WTC11 (cell line): Measurements from ENCODE around the gene CEBPB. TPM values are rescaled to one million over a fixed set of nuclear protein-coding genes. Genes with fewer than 3 reads are reported as not detected.
A peak's percentile ranks its signal among the peaks of the same experiment; 100 is the strongest.

ENCODE experiments used
- ATAC-seq: fragments of 200-7000 bp; cut with Tn5 transposase; 2 replicates; pipeline ENCODE4 v1.10.0; 2021; ENCODE audit warnings: mild to moderate bottlenecking, moderate library complexity
- CTCF ChIA-PET: fragments of 300-600 bp; sonication (Branson Sonifier 250); formaldehyde crosslinking; loops from one replicate; lab custom pipeline; 2021; ENCODE audit warnings: antibody characterized with exemption; lab: Charles Lee
- POLR2A ChIA-PET: fragments of 350-600 bp; sonication (Branson Sonifier 250); formaldehyde crosslinking; loops from one replicate; lab custom pipeline; 2021; ENCODE audit warnings: antibody characterized with exemption; lab: Charles Lee
- DNase-seq: peaks from one replicate; pipeline ENCODE4 v3.0.0; 2021; ENCODE audit warnings: low spot score
- H3K27ac Mint-ChIP-seq: 2 replicates; pipeline ENCODE4 v1.8.0; 2021; ENCODE audit warnings: mixed read lengths
- H3K27me3 Mint-ChIP-seq: 2 replicates; pipeline ENCODE4 v1.8.0; 2021; ENCODE audit warnings: low read depth, mild to moderate bottlenecking, moderate library complexity, mixed read lengths
- H3K36me3 Mint-ChIP-seq: 2 replicates; pipeline ENCODE4 v1.8.0; 2021; ENCODE audit warnings: mixed read lengths
- H3K4me1 Mint-ChIP-seq: 2 replicates; pipeline ENCODE4 v1.8.0; 2022; ENCODE audit warnings: mixed read lengths
- H3K4me3 Mint-ChIP-seq: 2 replicates; pipeline ENCODE4 v1.8.0; 2021; ENCODE audit warnings: mild to moderate bottlenecking, moderate library complexity, mixed read lengths
- H3K9me3 Mint-ChIP-seq: 2 replicates; pipeline ENCODE4 v1.8.0; 2021; ENCODE audit warnings: mixed read lengths
- CREB1 ChIP-seq: sonication (generic); formaldehyde crosslinking; IDR thresholded peaks from 2 replicates; pipeline ENCODE4 v1.8.0; 2023; ENCODE audit warnings: mild to moderate bottlenecking, missing genetic modification reagents
- CREM ChIP-seq: sonication (generic); formaldehyde crosslinking; IDR thresholded peaks from 2 replicates; pipeline ENCODE4 v1.8.1; 2022; ENCODE audit warnings: mild to moderate bottlenecking, missing genetic modification reagents, moderate library complexity
- E2F4 ChIP-seq: sonication (generic); formaldehyde crosslinking; IDR thresholded peaks from 2 replicates; pipeline ENCODE4 v1.8.1; 2022; ENCODE audit warnings: low read depth, mild to moderate bottlenecking, moderate library complexity, missing genetic modification reagents, borderline replicate concordance
- ELF4 ChIP-seq: sonication (generic); formaldehyde crosslinking; IDR thresholded peaks from 2 replicates; pipeline ENCODE4 v1.8.1; 2022; ENCODE audit warnings: low read depth, mild to moderate bottlenecking, moderate library complexity, missing genetic modification reagents
- EMX1 ChIP-seq: fragments of 250-450 bp; sonication (Bioruptor Pico); IDR thresholded peaks from 2 replicates; pipeline ENCODE4 v1.8.0; 2021; ENCODE audit warnings: mild to moderate bottlenecking
- FOXK1 ChIP-seq: sonication (generic); formaldehyde crosslinking; IDR thresholded peaks from 2 replicates; pipeline ENCODE4 v1.8.0; 2022; ENCODE audit warnings: mild to moderate bottlenecking, moderate library complexity, missing genetic modification reagents
- GABPB1 ChIP-seq: sonication (generic); formaldehyde crosslinking; IDR thresholded peaks from 2 replicates; pipeline ENCODE4 v1.8.1; 2023; ENCODE audit warnings: mild to moderate bottlenecking, missing genetic modification reagents
- GRHL2 ChIP-seq: fragments of 250-450 bp; sonication (Bioruptor Pico); IDR thresholded peaks from 2 replicates; pipeline ENCODE4 v1.8.0; 2022; ENCODE audit warnings: mild to moderate bottlenecking, moderate library complexity; ENCODE audit not compliant: insufficient replicate concordance, severe bottlenecking
- GTF2I ChIP-seq: fragments of 250-450 bp; sonication (Bioruptor Pico); conservative IDR thresholded peaks from 2 replicates; pipeline ENCODE4 v1.4.0; 2021; ENCODE audit warnings: mild to moderate bottlenecking
- JAZF1 ChIP-seq: fragments of 250-450 bp; sonication (Bioruptor Pico); IDR thresholded peaks from 2 replicates; pipeline ENCODE4 v1.9.0; 2021; ENCODE audit warnings: moderate library complexity, mild to moderate bottlenecking, inconsistent platforms
- KAT7 ChIP-seq: sonication (generic); formaldehyde crosslinking; IDR thresholded peaks from 2 replicates; pipeline ENCODE4 v1.8.1; 2023; ENCODE audit warnings: missing genetic modification reagents, mild to moderate bottlenecking, borderline replicate concordance
- ZBTB43 ChIP-seq: sonication (generic); formaldehyde crosslinking; IDR thresholded peaks from 2 replicates; pipeline ENCODE4 v1.8.1; 2023; ENCODE audit warnings: mild to moderate bottlenecking, missing genetic modification reagents
- ZMAT4 ChIP-seq: fragments of 250-450 bp; sonication (Bioruptor Pico); IDR thresholded peaks from 2 replicates; pipeline ENCODE4 v1.9.0; 2021; ENCODE audit warnings: mild to moderate bottlenecking
- ZNF219 ChIP-seq: sonication (generic); formaldehyde crosslinking; IDR thresholded peaks from 2 replicates; pipeline ENCODE4 v1.8.0; 2023; ENCODE audit warnings: missing genetic modification reagents, mild to moderate bottlenecking, borderline replicate concordance
- ZNF232 ChIP-seq: sonication (generic); formaldehyde crosslinking; IDR thresholded peaks from 2 replicates; pipeline ENCODE4 v1.8.0; 2022; ENCODE audit warnings: mild to moderate bottlenecking, missing genetic modification reagents
- ZNF281 ChIP-seq: sonication (generic); formaldehyde crosslinking; IDR thresholded peaks from 2 replicates; pipeline ENCODE4 v1.8.0; 2023; ENCODE audit warnings: mild to moderate bottlenecking, missing genetic modification reagents
- ZNF396 ChIP-seq: fragments of 250-450 bp; sonication (Bioruptor Pico); IDR thresholded peaks from 2 replicates; pipeline ENCODE4 v1.8.0; 2021; ENCODE audit warnings: mild to moderate bottlenecking, moderate library complexity, borderline replicate concordance
- ZNF671 ChIP-seq: fragments of 250-450 bp; sonication (Bioruptor Pico); IDR thresholded peaks from 2 replicates; pipeline ENCODE4 v1.8.0; 2021; ENCODE audit warnings: mild to moderate bottlenecking
- total RNA-seq: library from RNA; stranded (reverse); gene quantifications from 3 replicates; pipeline ENCODE4 v1.2.3, GENCODE V29; 2021
- TF ChIP-seq, protein P1 (sequence below): fragments of 250-450 bp; sonication (Bioruptor Pico); IDR thresholded peaks from 2 replicates; pipeline ENCODE4 v1.8.0; 2021; ENCODE audit warnings: mild to moderate bottlenecking
- TF ChIP-seq, protein P2 (sequence below): sonication (generic); formaldehyde crosslinking; IDR thresholded peaks from 2 replicates; pipeline ENCODE4 v1.8.1; 2022; ENCODE audit warnings: missing genetic modification reagents, borderline replicate concordance

CEBPB gene
- total RNA-seq, 1 experiment from 2014 or later, result 29.1 TPM

GRCh38 chr20:50218987-50219435, 28.4 kb downstream of the CEBPB start:
- Mint-ChIP-seq H3K36me3 (no peaks in the 10 kb centered on the region), H3K27ac (no peak overlapping the region), H3K27me3 (peaks cover 2% of the 10 kb centered on the region; the same call in 1 of the 2 replicates), H3K4me1 (peaks cover 11% of the 10 kb centered on the region), H3K9me3 (peaks cover 5% of the 10 kb centered on the region; the same call in 1 of the 2 replicates), H3K4me3 (no peak overlapping the region)
- no peak for ATAC-seq
- TF ChIP-seq CREB1 (CRISPR knock-in tag) (no peak), ELF4 (CRISPR knock-in tag) (no peak), EMX1 (CRISPR knock-in tag) (no peak), ZNF219 (CRISPR knock-in tag) (no peak), ZMAT4 (CRISPR knock-in tag) (no peak), ZNF232 (CRISPR knock-in tag) (no peak), FOXK1 (CRISPR knock-in tag) (no peak), JAZF1 (no peak), GABPB1 (CRISPR knock-in tag) (no peak), E2F4 (no peak), KAT7 (CRISPR knock-in tag) (no peak), GRHL2 (CRISPR knock-in tag) (no peak), ZNF396 (no peak), CREM (CRISPR knock-in tag) (no peak), ZNF281 (CRISPR knock-in tag) (no peak), ZBTB43 (no peak)
- TF ChIP-seq, protein P1, sequence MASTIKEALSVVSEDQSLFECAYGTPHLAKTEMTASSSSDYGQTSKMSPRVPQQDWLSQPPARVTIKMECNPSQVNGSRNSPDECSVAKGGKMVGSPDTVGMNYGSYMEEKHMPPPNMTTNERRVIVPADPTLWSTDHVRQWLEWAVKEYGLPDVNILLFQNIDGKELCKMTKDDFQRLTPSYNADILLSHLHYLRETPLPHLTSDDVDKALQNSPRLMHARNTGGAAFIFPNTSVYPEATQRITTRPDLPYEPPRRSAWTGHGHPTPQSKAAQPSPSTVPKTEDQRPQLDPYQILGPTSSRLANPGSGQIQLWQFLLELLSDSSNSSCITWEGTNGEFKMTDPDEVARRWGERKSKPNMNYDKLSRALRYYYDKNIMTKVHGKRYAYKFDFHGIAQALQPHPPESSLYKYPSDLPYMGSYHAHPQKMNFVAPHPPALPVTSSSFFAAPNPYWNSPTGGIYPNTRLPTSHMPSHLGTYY (CRISPR knock-in tag), result no peak
- TF ChIP-seq, protein P2, sequence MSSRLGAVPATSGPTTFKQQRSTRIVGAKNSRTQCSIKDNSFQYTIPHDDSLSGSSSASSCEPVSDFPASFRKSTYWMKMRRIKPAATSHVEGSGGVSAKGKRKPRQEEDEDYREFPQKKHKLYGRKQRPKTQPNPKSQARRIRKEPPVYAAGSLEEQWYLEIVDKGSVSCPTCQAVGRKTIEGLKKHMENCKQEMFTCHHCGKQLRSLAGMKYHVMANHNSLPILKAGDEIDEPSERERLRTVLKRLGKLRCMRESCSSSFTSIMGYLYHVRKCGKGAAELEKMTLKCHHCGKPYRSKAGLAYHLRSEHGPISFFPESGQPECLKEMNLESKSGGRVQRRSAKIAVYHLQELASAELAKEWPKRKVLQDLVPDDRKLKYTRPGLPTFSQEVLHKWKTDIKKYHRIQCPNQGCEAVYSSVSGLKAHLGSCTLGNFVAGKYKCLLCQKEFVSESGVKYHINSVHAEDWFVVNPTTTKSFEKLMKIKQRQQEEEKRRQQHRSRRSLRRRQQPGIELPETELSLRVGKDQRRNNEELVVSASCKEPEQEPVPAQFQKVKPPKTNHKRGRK, result no peak
- no peak for DNase-seq
- CTCF ChIA-PET, result interaction anchor here (1.1 to 1.2 kb wide), 2 partner anchors 11 to 63 kb away, joined by 4 to 8 read pairs; no protein-coding TSS in a partner anchor
- POLR2A ChIA-PET, result no interaction called here

DNA sequence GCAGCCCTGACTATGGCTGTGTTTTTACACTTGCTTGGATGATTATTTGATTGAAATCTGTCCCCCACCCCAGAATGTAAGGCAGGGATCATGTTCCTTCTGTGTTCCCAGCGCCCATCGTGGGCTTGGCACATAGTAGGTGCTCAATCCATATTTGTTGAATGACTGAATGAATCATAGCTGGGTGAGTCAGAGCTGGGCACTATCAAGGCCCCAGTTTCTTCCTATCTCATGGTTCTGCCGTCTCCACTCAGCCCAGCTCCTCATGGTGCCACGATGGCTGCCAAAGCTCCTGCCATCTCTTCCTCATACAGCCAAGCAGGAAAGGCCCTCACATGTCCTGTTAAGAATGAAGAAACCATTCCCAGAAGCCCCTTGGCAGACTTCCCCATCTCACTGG, 29.0 kb downstream of the CEBPB start:
- DNase-seq, result no peak
- Mint-ChIP-seq H3K27me3 (peaks cover 2% of the 10 kb centered on the region; the same call in 1 of the 2 replicates), H3K4me3 (no peak overlapping the region), H3K4me1 (peaks cover 11% of the 10 kb centered on the region), H3K9me3 (peaks cover 5% of the 10 kb centered on the region; the same call in 1 of the 2 replicates), H3K27ac (no peak overlapping the region), H3K36me3 (no peaks in the 10 kb centered on the region)
- TF ChIP-seq GTF2I (CRISPR knock-in tag) (peak; percentile 43; the same call in 1 of the 2 replicates), ZMAT4 (CRISPR knock-in tag) (no peak), ZNF671 (CRISPR knock-in tag) (no peak), KAT7 (CRISPR knock-in tag) (no peak), JAZF1 (no peak), ZNF219 (CRISPR knock-in tag) (no peak)
- ATAC-seq, result no peak
- CTCF ChIA-PET, result interaction anchor here (1.1 kb wide), 1 partner anchor 11 kb away, joined by 4 read pairs; no protein-coding TSS in a partner anchor
- POLR2A ChIA-PET, result no interaction called here
